Mesenchymal stem cell (in vitro differentiated cells and primary cell): ENCODE data around the gene KLK5.

Source experiments
- DNase-seq: peaks from one replicate; pipeline ENCODE4 v3.0.0-alpha.2; 2013
- H2AFZ ChIP-seq: one replicate; pipeline ENCODE4 v1.6.1; 2013; ENCODE audit warnings: low read depth, mild to moderate bottlenecking, control low read depth, inconsistent platforms, low read length, moderate library complexity
- H2AK5ac ChIP-seq: 2 replicates; pipeline ENCODE4 v1.6.1; 2013; ENCODE audit warnings: low read length, moderate library complexity, mild to moderate bottlenecking, inconsistent platforms; ENCODE audit not compliant: severe bottlenecking
- H2BK120ac ChIP-seq: one replicate; pipeline ENCODE4 v1.6.1; 2013; ENCODE audit warnings: low read depth, mild to moderate bottlenecking, inconsistent platforms, low read length, moderate library complexity
- H2BK12ac ChIP-seq, 2 experiments: one replicate each; pipeline ENCODE4 v1.6.1; 2013; ENCODE audit warnings: inconsistent platforms in 2 of 2, low read length in 2 of 2, mild to moderate bottlenecking in 2 of 2, moderate library complexity in 2 of 2, control low read depth in 1 of 2
- H2BK15ac ChIP-seq: one replicate; pipeline ENCODE4 v1.6.1; 2013; ENCODE audit warnings: mild to moderate bottlenecking, low read depth, inconsistent platforms; ENCODE audit not compliant: poor library complexity, severe bottlenecking
- H2BK5ac ChIP-seq: 2 replicates; pipeline ENCODE4 v1.6.1; 2013; ENCODE audit warnings: low read depth, mild to moderate bottlenecking, low read length, control low read depth, inconsistent platforms; ENCODE audit not compliant: poor library complexity, severe bottlenecking
- H3K14ac ChIP-seq, 2 experiments: one replicate each; pipeline ENCODE4 v1.6.1; 2013; ENCODE audit warnings: inconsistent platforms in 2 of 2, low read length in 2 of 2, control low read depth in 1 of 2, mild to moderate bottlenecking in 1 of 2, moderate library complexity in 1 of 2
- H3K18ac ChIP-seq, 2 experiments: one replicate each; pipeline ENCODE4 v1.6.1; 2013; ENCODE audit warnings: inconsistent platforms in 2 of 2, low read length in 2 of 2, control low read depth in 1 of 2, low read depth in 1 of 2, mild to moderate bottlenecking in 1 of 2
- H3K23ac ChIP-seq, 2 experiments: one replicate each; pipeline ENCODE4 v1.6.1; 2013; ENCODE audit warnings: inconsistent platforms in 2 of 2, low read length in 2 of 2, mild to moderate bottlenecking in 2 of 2, moderate library complexity in 2 of 2, control low read depth in 1 of 2
- H3K27ac ChIP-seq: 2 replicates; pipeline ENCODE4 v1.5.1; 2013; ENCODE audit warnings: mild to moderate bottlenecking, moderate library complexity, low read length, control low read depth, inconsistent platforms; ENCODE audit not compliant: poor library complexity, severe bottlenecking
- H3K27me3 ChIP-seq, 2 experiments: 2 replicates each; pipeline versions ENCODE4 v1.6.1 to v1.7.0; 2013; ENCODE audit warnings: low read length in 2 of 2, mild to moderate bottlenecking in 2 of 2, moderate library complexity in 2 of 2, control low read depth in 1 of 2, inconsistent platforms in 1 of 2; ENCODE audit not compliant: control insufficient read depth in 1 of 2, insufficient read depth in 1 of 2
- H3K36me3 ChIP-seq, 2 experiments: 2 replicates each; pipeline versions ENCODE4 v1.6.1 to v1.7.0; 2013; ENCODE audit warnings: low read length in 2 of 2, control low read depth in 1 of 2, inconsistent platforms in 1 of 2, low read depth in 1 of 2, mild to moderate bottlenecking in 1 of 2; ENCODE audit not compliant: insufficient read depth in 2 of 2, control insufficient read depth in 1 of 2
- H3K4ac ChIP-seq, 2 experiments: one replicate each; pipeline ENCODE4 v1.6.1; 2013; ENCODE audit warnings: inconsistent platforms in 2 of 2, low read length in 2 of 2, mild to moderate bottlenecking in 2 of 2, moderate library complexity in 2 of 2, control low read depth in 1 of 2, low read depth in 1 of 2
- H3K4me1 ChIP-seq: 2 replicates; pipeline ENCODE4 v1.6.1; 2013; ENCODE audit warnings: low read depth, low read length, control low read depth; ENCODE audit not compliant: control insufficient read depth, insufficient read depth
- H3K4me2 ChIP-seq: 2 replicates; pipeline ENCODE4 v1.6.1; 2013; ENCODE audit warnings: low read length, mild to moderate bottlenecking, inconsistent platforms; ENCODE audit not compliant: poor library complexity, severe bottlenecking
- H3K4me3 ChIP-seq, 2 experiments: 2 replicates each; pipeline versions ENCODE4 v1.5.1 to v1.7.0; 2013; ENCODE audit warnings: low read length in 2 of 2, mild to moderate bottlenecking in 2 of 2, control low read depth in 1 of 2, low read depth in 1 of 2; ENCODE audit not compliant: insufficient read depth in 1 of 2
- H3K79me1 ChIP-seq: replicated peaks from 2 replicates; pipeline ENCODE4 v1.6.1; 2013; ENCODE audit warnings: mild to moderate bottlenecking, control low read depth, low read length, inconsistent platforms; ENCODE audit not compliant: poor library complexity, severe bottlenecking
- H3K9ac ChIP-seq: 2 replicates; pipeline ENCODE4 v1.7.0; 2013; ENCODE audit warnings: mild to moderate bottlenecking, low read length, moderate library complexity
- H3K9me3 ChIP-seq: 2 replicates; pipeline ENCODE4 v1.7.0; 2013; ENCODE audit warnings: mild to moderate bottlenecking, low read length; ENCODE audit not compliant: control insufficient read depth
- H4K8ac ChIP-seq: one replicate; pipeline ENCODE4 v1.6.1; 2013; ENCODE audit warnings: inconsistent platforms, mild to moderate bottlenecking, low read length, moderate library complexity
- H4K91ac ChIP-seq: one replicate; pipeline ENCODE4 v1.6.1; 2013; ENCODE audit warnings: mild to moderate bottlenecking, low read length, inconsistent platforms
- WGBS: methylation state at CpG from one replicate; pipeline ENCODE4 v1.1.7; 2013; ENCODE audit warnings: mixed read lengths; 5-methylcytosine and 5-hydroxymethylcytosine counted together

The KLK5 gene

GRCh38 chr19:50932018-50932689 lies 20.7 kb downstream of the KLK5 start:
- Histone ChIP-seq H2BK15ac (no peak overlapping the region), H4K8ac (no peak overlapping the region), H2AK5ac (no peak overlapping the region), H3K4me3 (no peak overlapping the region), H3K14ac (no peak overlapping the region), H3K18ac (no peak overlapping the region), H2BK5ac (no peak overlapping the region), H3K4ac (no peak overlapping the region), H3K9me3 (no peaks in the 10 kb centered on the region), H3K4me2 (no peak overlapping the region), H2BK12ac (no peak overlapping the region), H3K36me3 (no peaks in the 10 kb centered on the region), H3K9ac (no peak overlapping the region), H3K27ac (no peak overlapping the region), H3K23ac (no peak overlapping the region), H4K91ac (no peak overlapping the region), H3K4me1 (no peaks in the 10 kb centered on the region), H3K27me3 (peaks cover 0 to 42% of the 10 kb centered on the region in 2 experiments), H3K79me1 (no peaks in the 10 kb centered on the region), H2AFZ (no peak overlapping the region), H2BK120ac (no peak overlapping the region)
- no peak for DNase-seq
- 87% methylated on average over 10 of the region's 11 CpGs for WGBS

- H3K27ac ChIP-seq: no peak overlapping the region
- no peak overlapping the region for H2BK15ac ChIP-seq
- H3K27me3 ChIP-seq: peaks cover 0 to 45% of the 10 kb centered on the region in 2 experiments
- H3K4ac ChIP-seq: no peak overlapping the region
- no peak overlapping the region for H2BK5ac ChIP-seq
- no peak overlapping the region for H2BK120ac ChIP-seq
- no peak overlapping the region for H2BK12ac ChIP-seq
- H2AFZ ChIP-seq: no peak overlapping the region
- no peak overlapping the region for H3K4me3 ChIP-seq
- H3K79me1 ChIP-seq: no peaks in the 10 kb centered on the region
- DNase-seq: no peak
- no peaks in the 10 kb centered on the region for H3K9me3 ChIP-seq
- H4K8ac ChIP-seq: no peak overlapping the region
- no peak overlapping the region for H3K23ac ChIP-seq
- H3K18ac ChIP-seq: no peak overlapping the region
- no peak overlapping the region for H2AK5ac ChIP-seq
- no peaks in the 10 kb centered on the region for H3K36me3 ChIP-seq
- no peak overlapping the region for H3K14ac ChIP-seq
- no peaks in the 10 kb centered on the region for H3K4me1 ChIP-seq
- no peak overlapping the region for H3K4me2 ChIP-seq
- H3K9ac ChIP-seq: no peak overlapping the region
- H4K91ac ChIP-seq: no peak overlapping the region
These were observed 21.8 kb downstream of the KLK5 start for GRCh38 chr19:50931023-50931422.

GRCh38 chr19:50928831-50929230 lies 24.0 kb downstream of the KLK5 start:
- Histone ChIP-seq H3K36me3 (no peaks in the 10 kb centered on the region), H3K14ac (no peak overlapping the region), H2AK5ac (no peak overlapping the region), H3K79me1 (no peaks in the 10 kb centered on the region), H2BK120ac (no peak overlapping the region), H4K91ac (no peak overlapping the region), H3K23ac (no peak overlapping the region), H2AFZ (no peak overlapping the region), H3K4me2 (no peak overlapping the region), H3K4me3 (no peak overlapping the region), H3K27me3 (peaks cover 0 to 39% of the 10 kb centered on the region in 2 experiments), H4K8ac (no peak overlapping the region), H3K9ac (no peak overlapping the region), H2BK12ac (no peak overlapping the region), H2BK15ac (no peak overlapping the region), H3K4ac (no peak overlapping the region), H3K4me1 (no peaks in the 10 kb centered on the region), H2BK5ac (no peak overlapping the region), H3K9me3 (no peaks in the 10 kb centered on the region), H3K27ac (no peak overlapping the region), H3K18ac (no peak overlapping the region)
- 67% methylated on average over 5 of the region's 5 CpGs for WGBS
- DNase-seq: no peak

GRCh38 chr19:50926144-50926543 lies 26.7 kb downstream of the KLK5 start:
- WGBS: 88% methylated on average over 10 of the region's 11 CpGs
- Histone ChIP-seq H4K8ac (no peak overlapping the region), H3K14ac (no peak overlapping the region), H3K9ac (no peak overlapping the region), H2BK15ac (no peak overlapping the region), H2BK5ac (no peak overlapping the region), H3K9me3 (no peaks in the 10 kb centered on the region), H3K27me3 (peaks cover 0 to 44% of the 10 kb centered on the region in 2 experiments), H2AK5ac (no peak overlapping the region), H3K27ac (no peak overlapping the region), H3K4me2 (no peak overlapping the region), H2BK120ac (no peak overlapping the region), H2AFZ (no peak overlapping the region), H2BK12ac (no peak overlapping the region), H3K36me3 (no peaks in the 10 kb centered on the region), H3K4me3 (no peak overlapping the region), H3K18ac (no peak overlapping the region), H3K23ac (no peak overlapping the region), H4K91ac (no peak overlapping the region), H3K79me1 (no peaks in the 10 kb centered on the region), H3K4me1 (no peaks in the 10 kb centered on the region), H3K4ac (no peak overlapping the region)
- no peak for DNase-seq
